ENCODE measurements around the gene TBCD.

DNA sequence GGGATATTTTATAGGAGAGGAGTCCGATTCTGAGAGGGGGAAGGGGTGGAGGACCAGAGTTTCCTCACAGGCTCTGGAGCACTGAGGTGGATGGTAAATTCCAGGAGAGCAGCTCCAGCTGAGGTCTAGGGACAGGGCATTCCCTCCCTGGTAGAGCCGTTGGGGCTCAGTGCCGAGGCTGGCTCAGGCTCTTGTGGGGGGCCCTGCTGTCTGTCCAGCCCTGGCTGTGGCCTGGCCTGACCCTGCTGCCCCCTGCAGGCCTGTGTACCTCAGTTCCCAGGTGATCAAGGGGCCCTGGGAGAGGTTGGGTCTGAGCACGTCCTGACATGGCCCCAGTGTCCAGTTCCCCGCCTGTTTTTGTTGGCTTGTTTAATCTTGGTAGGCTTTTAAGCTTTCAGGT lies 71.1 kb downstream of the TBCD start:
- TF ChIP-seq EZH2 (IDR thresholded peaks at IDR 0.05; ENCODE audit: insufficient read depth, poor library complexity, severe bottlenecking) (no peak), EZH2phosphoT487 (IDR thresholded peaks at IDR 0.05; ENCODE audit: insufficient read depth, low read depth) (no peak)
